Neural cell (in vitro differentiated cells): ENCODE measurements around the gene ACOT7.

Source experiments
- EP300 ChIP-seq: fragments of 450-650 bp; conservative IDR thresholded peaks from 2 replicates; pipeline ENCODE4 v1.6.1; 2014; ENCODE audit warnings: antibody characterized with exemption, mild to moderate bottlenecking, moderate library complexity; ENCODE audit not compliant: poor library complexity, severe bottlenecking
- EZH2 ChIP-seq: fragments of 200-600, 300-800 bp; shearing (Covaris generic), sonication (generic); IDR thresholded peaks from 2 replicates; pipeline ENCODE4 v1.6.1; 2014; ENCODE audit warnings: antibody characterized with exemption, low read length, borderline replicate concordance, mild to moderate bottlenecking; ENCODE audit not compliant: insufficient read depth, poor library complexity, severe bottlenecking
- POLR2AphosphoS5 ChIP-seq: IDR thresholded peaks from 2 replicates; pipeline ENCODE4 v1.6.1; 2012
- TF ChIP-seq, protein P1 (sequence below): fragments of 450-650 bp; IDR thresholded peaks from 2 replicates; pipeline ENCODE4 v1.5.1; 2014; ENCODE audit warnings: antibody characterized with exemption, mild to moderate bottlenecking, moderate library complexity; ENCODE audit not compliant: poor library complexity, severe bottlenecking

DNA sequence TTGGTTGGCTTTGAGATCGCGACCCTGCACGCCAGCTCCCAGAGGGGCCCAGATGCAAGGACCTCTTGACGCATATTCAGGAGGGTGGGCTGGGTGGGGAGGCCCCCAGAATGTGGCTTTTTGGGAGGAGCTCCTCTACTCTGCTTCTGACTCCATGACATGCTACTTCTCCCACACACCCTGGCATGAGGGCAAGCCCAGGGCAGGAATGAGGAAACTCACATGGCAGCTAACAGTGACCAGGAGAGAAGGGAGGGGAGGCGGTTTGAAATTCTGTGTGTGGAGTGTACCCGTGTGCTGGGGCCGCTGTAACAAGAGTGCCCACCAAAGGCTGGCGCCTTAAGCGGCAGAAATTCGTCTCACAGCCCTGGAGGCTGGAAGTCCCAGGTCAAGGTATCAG is 71.4 kb downstream of the ACOT7 start:
- TF ChIP-seq, protein P1, sequence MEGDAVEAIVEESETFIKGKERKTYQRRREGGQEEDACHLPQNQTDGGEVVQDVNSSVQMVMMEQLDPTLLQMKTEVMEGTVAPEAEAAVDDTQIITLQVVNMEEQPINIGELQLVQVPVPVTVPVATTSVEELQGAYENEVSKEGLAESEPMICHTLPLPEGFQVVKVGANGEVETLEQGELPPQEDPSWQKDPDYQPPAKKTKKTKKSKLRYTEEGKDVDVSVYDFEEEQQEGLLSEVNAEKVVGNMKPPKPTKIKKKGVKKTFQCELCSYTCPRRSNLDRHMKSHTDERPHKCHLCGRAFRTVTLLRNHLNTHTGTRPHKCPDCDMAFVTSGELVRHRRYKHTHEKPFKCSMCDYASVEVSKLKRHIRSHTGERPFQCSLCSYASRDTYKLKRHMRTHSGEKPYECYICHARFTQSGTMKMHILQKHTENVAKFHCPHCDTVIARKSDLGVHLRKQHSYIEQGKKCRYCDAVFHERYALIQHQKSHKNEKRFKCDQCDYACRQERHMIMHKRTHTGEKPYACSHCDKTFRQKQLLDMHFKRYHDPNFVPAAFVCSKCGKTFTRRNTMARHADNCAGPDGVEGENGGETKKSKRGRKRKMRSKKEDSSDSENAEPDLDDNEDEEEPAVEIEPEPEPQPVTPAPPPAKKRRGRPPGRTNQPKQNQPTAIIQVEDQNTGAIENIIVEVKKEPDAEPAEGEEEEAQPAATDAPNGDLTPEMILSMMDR = no peak
- no peak for TF ChIP-seq EZH2
- TF ChIP-seq EP300 = no peak
- no peak for TF ChIP-seq POLR2AphosphoS5
